Kidney glomerular epithelial cell (primary cell): ENCODE results near the gene URB1.
A peak's percentile ranks its signal among the peaks of the same experiment; 100 is the strongest.
"Not testable (repeated sequence)": the region's sequence is repeated elsewhere in the genome, so short reads cannot be mapped to it uniquely, and the experiment has no call there.

ENCODE experiments used
- DNase-seq: peaks from one replicate; lab custom pipeline; 2025; lab: John Stamatoyannopoulos, UW

Gene URB1

DNA sequence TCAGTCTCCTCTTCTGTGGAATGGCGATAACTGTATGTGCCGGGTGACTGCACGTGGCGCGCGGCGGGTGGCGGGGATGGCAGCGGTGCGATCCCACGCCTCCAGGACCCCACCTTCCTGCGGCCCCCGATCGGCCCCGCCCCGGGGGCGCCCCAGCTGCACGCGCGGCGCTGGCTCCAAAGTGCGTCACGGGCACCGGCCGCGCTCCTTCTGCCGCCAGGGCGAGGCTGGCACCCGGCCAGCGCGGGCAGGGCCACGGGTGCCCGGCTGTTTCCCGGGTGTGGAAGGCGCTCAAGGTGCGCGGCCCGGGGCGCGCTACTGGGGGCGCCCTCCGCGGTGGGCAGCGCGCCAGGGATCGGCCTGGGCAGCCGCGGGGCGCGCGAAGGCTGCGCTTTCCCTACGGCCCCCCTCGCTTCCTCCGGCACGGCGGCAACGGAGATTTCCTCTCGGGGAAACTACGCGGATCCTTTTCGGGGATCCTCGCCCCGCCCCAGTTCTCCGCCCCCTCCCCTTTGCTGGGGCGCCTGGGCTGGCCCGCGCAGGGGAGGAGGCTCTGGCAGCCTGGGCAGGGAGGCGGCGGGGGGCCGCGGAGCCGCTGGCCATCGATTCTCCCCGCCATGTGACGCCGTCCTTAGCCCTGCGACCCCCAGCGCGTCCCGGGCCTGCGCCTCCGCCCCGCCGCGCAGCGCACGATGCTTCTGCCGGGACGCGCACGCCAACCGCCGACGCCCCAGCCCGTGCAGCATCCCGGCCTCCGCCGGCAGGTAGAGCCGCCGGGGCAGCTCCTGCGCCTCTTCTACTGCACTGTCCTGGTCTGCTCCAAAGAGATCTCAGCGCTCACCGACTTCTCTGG, 19.6 kb upstream of the URB1 start, which contains the start of gene EVA1C:
Gene EVA1C, plus strand, starts transcription at position 545 of the 853 bp plus-strand sequence. Its CDS starts 148 bp downstream, at position 693.
- no peak for DNase-seq

DNA sequence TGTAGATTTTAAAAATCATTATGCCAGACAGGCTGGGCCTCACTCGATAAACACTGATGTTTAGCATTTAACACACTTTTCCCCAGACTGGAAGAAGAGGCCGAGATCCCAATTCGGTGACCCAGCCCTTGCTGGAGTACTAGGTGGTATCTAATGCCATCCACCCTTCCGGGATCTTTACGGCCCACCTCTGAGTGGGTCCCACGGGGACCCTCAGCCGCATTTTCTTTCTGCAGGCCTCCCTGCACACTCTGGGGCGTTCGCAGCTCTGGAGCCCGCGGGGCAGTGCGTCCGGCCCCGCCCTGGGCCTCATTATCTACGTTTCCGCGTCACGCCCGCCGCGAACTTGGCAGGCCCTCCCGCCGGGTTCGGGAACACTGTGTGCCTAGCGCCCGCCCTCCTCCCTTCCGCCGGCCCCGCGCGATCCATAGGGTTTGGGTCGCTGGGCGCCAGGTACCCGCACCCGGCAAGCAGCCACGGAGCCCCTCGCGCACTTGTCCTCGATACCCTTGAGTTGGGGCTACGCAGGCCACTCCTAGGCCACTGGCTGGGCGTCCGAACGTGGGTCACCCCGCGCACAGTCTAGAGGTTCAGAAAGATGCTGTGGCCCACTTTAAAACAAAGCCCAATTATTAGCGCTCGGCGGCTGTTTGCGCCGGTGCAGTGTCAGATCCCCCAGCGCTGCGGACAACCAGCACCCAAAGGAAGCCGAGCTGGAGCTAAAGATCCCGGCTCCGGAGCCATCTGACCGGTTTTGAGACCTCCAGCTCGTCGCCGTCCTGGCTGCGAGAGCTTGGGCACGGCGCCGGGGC, 18.7 kb upstream of the URB1 start:
- no peak for DNase-seq

DNA sequence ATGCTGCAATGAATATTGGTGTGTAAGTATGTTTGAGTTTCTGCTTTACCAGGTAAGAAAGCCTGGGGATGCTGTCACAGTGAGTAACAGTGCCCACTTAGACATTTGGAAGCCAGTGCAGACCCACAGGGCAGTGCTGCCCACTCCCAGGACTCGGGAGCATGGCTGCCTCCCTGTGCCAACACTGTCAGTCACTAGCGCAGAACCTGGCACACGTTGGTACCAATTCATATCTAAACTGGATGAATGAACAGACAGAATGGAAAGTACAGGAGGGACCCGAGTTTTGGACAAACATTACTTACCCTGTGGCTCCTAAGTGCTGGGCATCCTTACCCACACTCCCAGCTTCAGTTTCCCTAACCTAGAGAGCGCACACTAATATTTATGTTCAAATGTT, 18.1 kb upstream of the URB1 start:
- DNase-seq = no peak

DNA sequence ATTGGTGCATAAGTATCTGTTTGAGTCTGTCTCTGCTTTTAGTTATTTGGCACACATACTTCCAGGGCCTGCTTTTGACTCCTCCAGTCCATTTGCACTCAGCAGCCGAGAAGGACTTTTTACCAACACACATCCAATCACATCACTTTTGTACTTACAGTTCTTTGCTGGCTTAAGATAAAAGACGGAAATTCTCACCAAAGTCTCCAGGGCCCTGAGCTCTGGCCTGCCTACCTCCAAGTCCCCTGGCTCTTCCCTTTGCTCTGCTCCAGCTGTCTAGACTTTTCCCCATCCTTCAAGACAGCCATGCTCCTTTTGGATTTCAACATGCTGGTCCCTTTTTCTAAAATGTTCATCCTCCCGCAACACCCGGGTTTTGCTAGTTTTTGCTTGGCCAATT, 17.5 kb upstream of the URB1 start:
- DNase-seq = no peak

DNA sequence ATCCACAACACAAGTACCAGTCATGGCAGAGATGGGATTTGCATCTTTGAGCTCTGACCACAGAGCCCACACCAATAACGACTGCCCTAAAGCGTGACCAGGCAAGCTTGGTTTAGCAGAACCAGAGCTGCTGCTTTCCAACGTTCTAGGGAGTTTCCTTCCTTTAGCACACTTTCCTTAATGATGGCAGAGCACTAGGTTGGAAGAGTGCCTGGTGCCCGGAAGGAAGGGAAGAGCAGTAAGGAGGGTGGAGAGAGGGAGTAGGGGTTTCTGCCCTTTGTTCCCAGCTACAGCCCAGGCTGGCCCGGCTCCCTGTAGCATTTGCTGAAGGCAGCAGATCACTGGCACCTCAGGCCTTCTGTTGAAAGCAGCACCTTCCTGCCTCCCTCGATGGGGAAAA, 13.6 kb upstream of the URB1 start:
- DNase-seq = no peak

DNA sequence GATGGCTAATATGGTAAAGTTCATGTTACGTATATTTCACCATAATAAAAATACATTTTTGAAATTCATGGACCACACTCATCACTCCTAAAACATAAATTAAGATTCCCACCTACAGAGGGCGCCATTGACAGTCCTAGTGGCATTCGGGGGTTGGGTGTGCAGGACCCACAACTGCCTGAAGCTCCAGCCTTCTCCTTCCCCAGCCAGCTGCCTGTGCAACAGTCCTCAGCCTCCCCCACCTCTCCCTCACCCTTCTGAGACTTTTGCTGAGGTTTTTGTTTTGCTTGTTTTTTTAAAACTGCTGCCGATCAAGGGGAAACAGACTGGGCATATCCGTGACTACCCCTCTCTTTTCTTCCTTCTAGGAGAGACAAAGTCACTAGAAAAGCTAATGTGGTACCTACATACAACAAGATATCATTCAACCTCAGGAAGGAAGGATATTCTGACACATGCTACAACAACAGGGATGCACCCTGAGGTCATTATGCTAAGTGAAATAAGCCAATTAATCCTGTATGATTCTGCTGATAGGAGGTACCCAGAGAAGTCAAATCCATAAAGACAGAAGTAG, 10.5 kb upstream of the URB1 start:
- peak; percentile 68 for DNase-seq

DNA sequence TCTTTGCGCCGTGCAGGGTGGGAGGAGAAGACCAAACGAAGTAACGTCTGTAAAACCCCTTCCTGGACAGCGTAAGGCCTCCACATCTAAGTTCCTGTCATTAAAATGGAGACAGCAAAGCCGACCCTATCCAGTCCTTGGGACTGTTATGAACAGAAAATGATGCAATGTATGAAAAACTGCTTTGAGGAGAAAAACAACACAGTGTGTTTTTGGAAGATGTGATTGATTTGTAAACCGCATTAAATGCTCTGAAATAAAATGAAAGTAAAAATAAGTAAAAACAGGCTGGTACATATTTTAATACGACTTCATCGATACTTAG, 827 bp upstream of the URB1 start:
- no peak for DNase-seq

DNA sequence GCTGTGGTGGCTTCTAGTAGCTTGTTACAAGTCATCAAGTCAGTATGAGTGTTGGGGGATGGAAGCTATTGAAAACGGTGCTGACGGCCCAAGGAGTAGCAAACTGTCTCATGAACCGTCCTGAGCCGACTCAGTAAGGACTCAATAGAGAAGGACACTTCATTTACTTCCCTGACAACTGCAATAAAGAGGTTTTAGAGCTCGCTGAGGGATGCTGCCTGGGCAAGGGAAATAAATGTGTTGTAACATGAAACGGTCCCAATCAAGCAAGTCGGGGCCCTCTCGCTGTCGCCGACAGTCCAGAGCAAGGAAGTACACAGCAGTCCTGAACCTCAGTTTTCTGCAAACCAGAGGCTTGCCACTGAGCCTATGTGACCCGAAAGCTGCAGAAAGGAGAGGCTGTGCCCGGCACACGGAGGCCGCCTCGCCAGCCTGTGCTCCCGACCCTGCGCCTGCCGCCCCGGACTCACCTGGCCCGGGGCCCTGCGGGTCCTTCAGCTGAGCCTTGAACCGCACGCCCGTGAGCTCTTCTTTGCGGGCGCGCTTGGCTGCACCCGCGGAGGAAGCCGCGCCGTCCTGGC, 423 bp downstream of the URB1 start:
- no peak for DNase-seq

DNA sequence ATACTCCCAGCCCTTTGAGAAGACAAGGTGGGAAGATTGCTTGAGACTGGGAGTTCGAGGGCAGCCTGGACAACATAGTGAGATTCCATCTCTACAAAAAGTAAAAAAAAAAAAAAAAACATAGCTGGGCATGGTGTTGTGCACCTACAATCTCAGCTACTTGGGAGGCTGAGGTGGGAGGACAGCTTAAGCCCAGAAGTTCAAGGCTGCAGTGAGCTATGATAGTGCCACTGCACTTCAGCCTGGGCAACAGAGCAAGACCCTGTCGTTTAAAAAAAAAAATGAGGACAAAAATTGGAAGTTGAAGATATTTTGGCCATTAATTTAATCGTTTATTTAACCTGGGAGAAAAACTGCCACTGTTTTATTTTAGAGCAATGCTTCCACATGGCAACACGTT, 1.1 kb downstream of the URB1 start:
- DNase-seq = no peak

DNA sequence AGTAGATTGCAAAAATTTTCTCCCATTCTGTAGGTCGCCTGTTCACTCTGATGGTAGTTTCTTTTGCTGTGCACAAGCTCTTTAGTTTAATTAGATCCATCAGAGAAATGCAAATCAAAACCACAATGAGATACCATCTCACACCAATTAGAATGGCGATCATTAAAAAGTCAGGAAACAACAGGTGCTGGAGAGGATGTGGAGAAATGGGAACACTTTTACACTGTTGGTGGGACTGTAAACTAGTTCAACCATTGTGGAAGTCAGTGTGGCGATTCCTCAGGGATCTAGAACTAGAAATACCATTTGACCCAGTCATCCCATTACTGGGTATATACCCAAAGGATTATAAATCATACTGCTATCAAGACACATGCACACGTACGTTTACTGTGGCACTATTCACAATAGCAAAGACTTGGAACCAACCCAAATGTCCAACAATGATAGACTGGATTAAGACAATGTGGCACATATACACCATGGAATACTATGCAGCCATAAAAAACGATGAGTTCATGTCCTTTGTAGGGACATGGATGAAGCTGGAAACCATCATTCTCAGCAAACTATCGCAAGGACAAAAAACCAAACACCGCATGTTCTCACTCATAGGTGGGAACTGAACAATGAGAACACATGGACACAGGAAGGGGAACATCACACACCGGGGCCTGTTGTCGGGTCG, 2.1 kb downstream of the URB1 start:
- not testable (repeated sequence) for DNase-seq

DNA sequence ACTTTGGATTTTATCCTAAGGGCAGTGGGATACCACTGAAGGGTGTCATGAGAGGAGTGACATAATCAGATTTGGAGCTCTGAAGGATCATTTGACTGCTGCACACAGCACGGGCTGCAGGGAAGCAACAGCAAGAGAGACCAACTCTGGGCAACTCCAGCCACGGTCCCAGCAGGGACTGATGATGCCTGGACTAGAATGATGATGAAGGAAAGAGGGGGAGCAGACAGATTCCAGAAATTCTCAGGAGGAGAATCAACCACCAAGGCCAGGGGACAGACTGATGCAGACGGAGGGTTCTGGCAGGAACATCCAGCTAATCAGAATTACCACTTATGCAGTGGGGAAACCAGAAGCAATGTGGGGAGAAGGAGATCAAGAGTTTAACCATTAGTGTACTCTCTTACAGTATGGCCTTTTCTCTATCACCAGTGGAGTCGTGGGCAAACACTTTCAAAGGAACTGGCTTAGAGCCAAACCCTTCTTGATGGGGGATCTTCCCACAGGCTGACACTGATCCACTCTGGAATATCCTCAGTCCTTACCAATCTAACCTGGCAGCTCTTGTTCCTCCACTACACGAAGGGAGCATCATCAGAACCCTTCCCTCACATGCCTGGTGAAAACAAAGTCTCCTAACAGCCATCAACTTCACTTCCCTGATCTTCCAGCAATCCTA, 3.3 kb downstream of the URB1 start:
- no peak for DNase-seq

DNA sequence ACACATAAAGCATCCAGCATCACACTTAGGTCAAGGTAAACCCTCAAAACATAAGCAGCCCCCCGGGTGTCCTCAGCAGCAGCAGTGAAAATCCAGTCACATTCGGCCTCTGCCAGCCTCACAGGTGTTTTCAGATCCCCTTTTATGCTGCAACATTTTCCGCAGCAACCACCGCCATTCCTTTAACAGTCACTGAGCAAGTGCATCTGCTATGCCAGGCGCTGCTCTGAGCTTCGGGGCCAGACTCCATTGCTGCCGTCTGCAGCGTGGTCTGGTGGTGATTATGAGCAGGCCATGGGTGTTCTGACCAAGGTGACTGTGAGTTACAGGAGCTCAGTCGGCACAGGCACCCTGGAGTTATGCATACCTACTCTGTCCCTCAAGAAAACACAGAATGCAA, 4.5 kb downstream of the URB1 start:
- no peak for DNase-seq

DNA sequence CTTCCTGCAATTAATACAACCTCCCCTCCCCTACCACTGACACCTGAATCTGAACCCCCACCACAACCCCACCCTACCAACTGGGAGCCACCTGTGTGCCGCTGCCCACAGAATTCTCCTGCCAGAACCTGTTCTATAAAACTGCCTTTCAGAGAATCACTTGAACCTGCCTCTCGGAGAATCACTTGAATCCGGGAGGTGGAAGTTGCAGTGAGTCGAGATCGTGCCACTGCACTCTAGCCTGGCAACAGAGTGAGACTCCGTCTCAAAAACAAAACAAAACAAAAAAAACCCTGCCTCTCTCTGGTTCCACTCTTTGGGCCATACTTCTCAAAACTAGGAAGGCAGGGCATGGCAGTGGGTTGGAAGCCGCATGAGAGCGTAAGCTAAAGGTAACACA, 5.7 kb downstream of the URB1 start:
- no peak for DNase-seq

DNA sequence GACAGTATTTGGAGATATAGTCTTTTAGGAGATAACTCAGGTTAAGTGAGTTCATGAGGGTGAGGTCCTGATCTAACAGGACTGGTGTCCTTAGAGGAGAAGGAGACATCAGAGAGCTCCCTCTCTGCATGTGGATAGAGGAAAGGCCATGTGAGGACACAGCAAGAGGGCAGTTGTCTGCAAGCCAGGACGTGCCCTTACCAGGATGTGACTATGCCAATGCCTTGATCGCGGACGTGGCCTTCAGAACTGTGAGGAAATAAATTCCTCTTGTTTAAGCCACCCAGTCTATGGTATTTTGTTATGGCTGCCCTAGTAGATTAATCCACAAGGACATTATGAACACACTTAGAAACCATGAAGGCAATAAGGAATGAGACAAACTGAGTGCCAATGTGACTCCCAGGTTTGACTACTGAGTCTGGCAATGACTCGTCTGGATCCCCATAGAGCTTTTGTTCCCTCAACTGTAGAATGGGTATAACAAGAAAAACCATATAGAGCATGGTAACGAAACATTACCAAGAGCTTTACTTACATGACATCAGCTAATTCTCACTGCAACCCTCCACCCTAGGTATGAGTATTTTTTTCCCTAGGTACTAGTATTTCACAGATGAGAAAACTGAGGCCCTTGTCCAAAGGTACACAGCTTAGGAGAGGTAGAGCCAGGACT, 6.5 kb downstream of the URB1 start:
- DNase-seq = no peak

DNA sequence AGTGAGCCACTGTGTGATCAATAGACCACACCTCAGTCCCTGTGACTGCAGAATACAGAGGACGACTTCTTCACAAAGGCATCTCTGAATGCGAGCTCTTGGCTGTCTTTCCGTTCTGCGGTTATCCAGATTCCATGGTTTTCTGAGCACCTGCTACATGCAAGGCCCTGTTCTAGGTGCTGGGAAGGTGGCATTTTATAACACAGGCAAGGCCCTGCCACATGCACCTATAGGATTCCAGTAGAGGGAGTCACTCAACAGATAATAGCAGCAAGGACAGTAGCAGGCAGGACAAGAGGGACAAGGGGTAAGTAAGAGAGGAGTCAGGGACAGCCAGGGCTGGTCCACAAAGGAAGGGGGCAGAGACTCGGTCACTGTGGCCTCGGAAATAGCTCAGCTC, 9.0 kb downstream of the URB1 start:
- DNase-seq = no peak

DNA sequence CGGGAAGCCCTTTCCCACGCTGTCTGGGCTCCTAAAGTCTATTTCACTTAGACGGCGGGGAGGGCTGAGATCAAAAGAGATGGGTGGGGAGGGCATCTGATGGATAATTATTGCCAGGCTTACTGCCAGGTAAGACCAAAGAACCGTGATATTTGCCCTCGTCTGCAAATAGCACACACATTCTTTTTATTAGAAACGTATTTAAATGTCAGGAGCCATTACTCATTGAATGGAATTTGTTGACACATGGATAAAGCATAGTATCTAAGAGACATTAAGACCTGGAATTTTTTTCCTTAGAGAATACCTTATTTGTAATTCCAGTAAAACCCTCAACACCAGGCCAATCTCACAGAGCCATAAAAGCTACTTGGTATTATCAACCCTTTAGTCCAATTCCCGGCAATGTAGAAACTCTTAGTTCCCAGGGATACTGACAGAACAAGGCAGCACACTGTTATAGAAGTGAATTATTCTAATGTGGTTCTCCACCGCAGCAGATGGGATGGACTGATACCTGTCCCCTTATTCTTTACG, 10.6 kb downstream of the URB1 start:
- peak; percentile 93 for DNase-seq

DNA sequence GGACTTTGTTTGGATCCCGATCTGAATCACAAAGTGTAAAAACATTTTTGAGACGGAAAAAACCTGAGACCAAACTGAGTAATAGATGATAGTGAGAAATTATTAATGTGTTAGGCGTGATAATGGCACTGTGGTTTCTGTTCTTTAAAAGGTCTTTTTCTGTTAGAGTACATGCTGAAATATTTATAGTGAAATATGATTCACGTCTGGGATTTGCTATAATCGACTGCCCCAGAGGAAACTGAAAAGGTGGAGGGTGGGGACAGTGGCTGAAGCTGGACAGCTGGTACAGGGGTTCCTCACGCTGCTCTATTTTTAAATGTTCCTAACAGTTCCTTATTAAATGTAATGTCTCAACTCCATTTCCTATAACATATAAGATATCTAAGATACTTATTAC, 11.2 kb downstream of the URB1 start:
- no peak for DNase-seq

DNA sequence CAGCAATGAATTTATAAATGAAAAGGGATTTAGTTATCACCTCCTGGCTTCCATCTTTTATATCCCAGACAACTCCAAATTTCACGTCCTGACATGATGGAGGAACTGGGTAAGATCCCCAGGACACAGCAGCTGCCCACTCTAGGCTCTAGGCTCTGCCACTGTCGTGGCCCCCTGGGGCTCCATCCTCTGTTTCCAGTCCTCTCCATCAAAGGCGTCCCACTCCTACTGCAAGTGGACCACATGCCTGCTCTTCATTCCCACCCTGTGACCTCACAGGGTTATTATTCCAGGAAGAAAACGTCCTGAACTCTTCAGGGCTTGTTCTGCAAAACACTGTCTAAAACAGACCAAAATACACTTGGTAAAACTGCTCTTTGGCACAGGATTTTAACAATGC, 11.9 kb downstream of the URB1 start:
- DNase-seq = no peak

DNA sequence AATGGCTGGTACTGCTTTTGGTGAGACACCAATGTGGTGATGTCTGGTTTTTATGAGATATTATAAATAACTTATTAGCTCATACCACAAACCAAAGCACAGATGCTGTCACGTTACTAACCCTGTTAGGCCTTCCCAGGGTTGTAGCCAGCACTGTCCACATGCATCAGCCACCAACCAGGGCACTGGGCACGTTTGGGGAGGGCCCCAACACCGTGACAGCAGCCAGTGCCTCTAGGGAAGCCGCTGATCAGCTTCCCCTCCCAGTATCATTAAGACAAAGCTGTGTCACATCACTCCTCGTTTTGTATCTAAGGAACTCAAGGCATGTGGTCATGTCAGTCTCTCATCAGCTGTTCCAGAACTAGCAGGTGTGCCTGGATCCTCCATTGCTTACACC, 13.9 kb downstream of the URB1 start:
- no peak for DNase-seq

DNA sequence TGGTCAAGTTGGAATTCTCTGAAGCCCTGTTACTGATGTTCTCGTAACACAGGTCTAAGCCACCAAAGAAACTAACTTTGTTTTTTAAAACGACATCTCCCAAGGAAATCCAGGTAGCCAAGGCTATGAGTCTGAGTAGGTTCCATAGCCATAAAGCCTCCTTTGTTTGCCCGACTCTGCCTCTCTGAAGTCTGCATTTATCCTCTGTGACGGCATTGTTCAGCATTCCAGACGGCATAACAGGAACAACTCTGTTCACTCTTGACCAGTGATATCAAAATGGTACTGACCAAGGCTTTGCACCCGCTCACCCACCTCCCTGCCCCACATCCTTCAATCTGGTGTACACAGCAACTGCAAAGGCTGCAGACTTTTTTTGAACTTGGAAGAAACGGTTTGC, 14.8 kb downstream of the URB1 start:
- no peak for DNase-seq

DNA sequence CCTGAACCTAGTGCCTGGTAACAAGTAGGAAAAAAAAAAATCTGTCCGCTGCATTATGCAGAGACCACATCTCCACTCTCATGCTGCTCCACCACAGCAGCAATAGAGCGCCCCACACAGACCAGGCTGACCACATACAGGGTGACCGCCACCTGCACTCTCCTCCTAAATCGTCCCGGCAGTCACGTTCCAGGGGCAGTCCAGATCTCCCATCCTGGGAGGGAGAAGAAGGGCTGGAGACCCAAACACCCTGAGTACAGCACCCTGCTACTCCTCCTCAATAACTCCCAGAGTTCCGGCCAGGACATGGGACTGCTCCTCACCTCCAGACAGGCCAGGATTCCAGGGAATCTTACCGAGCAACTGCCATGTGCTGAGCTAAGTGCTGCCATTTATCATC, 15.3 kb downstream of the URB1 start:
- no peak for DNase-seq
